ENCODE results near the gene THAP12. TPM values are rescaled to one million over a fixed set of nuclear protein-coding genes. Genes with fewer than 3 reads are reported as not detected.

THAP12 gene
- total and polyA plus RNA-seq, 10 of the 15 experiments (the other 5 are each of a cell fraction or from before 2014, with no cell fraction given), result 12.6 to 45.6 (median 22.3) TPM

GRCh38 chr11:76391811-76392475, 11.0 kb upstream of the THAP12 start:
- Histone ChIP-seq H3K4me2 (ENCODE audit: control insufficient read depth, insufficient read depth) (no peak overlapping the region), H3K36me3 (ENCODE audit: control insufficient read depth in 2 of 2, insufficient read depth in 2 of 2, low read length in 1 of 2) (no peaks in the 10 kb centered on the region), H3K9me3 (replicated peaks; ENCODE audit: control insufficient read depth, insufficient read depth, low read length) (no peaks in the 10 kb centered on the region), H3K9ac (ENCODE audit: control insufficient read depth, insufficient read depth, low read length) (no peak overlapping the region), H4K20me1 (ENCODE audit: control insufficient read depth, insufficient read depth) (no peaks in the 10 kb centered on the region), H3K27me3 (replicated peaks in 1 of 2; ENCODE audit: control insufficient read depth in 2 of 2, insufficient read depth in 2 of 2, low read length in 1 of 2) (no peaks in the 10 kb centered on the region), H2AFZ (ENCODE audit: control insufficient read depth, low read depth, low read length) (no peak overlapping the region), H3K4me1 (ENCODE audit: control insufficient read depth, insufficient read depth, low read length) (no peaks in the 10 kb centered on the region), H3K27ac (ENCODE audit: control insufficient read depth, insufficient read depth) (no peak overlapping the region), H3K79me2 (ENCODE audit: control insufficient read depth, insufficient read depth, low read length) (no peaks in the 10 kb centered on the region), H3K4me3 (no peak overlapping the region)
- intact Hi-C loops (cut with micrococcal nuclease; ENCODE audit: unreplicated experiment), result no loop called here
- ChIA-PET SMC1A (ENCODE audit: uncharacterized antibody, unreplicated experiment) (interaction anchor here (1.1 kb wide), 1 partner anchor 51 kb away, joined by 3 read pairs; no protein-coding TSS in a partner anchor), POLR2A (no interaction called here), CTCF (no interaction called here), RAD21 (ENCODE audit: unreplicated experiment) (no interaction called here)
- no peak for TF ChIP-seq PBX3 (IDR thresholded peaks at IDR 0.05; ENCODE audit: insufficient replicate concordance, low read depth, low read length)
- no TSS peak for BruUV-seq (replicated peaks)
- in situ Hi-C loops (cut with MboI), result no loop called here
- no peak for FAIRE-seq
- no peak for ATAC-seq
- WGBS (ENCODE audit: insufficient coverage, insufficient replicate concordance, low lambda C conversion rate, missing lambda C conversion rate), result 69% methylated on average over 7 of the region's 7 CpGs
- DNase-seq (ENCODE audit: low read depth, low spot score), result no peak

GRCh38 chr11:76391021-76391420, 10.1 kb upstream of the THAP12 start:
- Histone ChIP-seq H3K27me3 (replicated peaks in 1 of 2; ENCODE audit: control insufficient read depth in 2 of 2, insufficient read depth in 2 of 2, low read length in 1 of 2) (no peaks in the 10 kb centered on the region), H3K4me2 (ENCODE audit: control insufficient read depth, insufficient read depth) (no peak overlapping the region), H3K27ac (ENCODE audit: control insufficient read depth, insufficient read depth) (no peak overlapping the region), H3K79me2 (ENCODE audit: control insufficient read depth, insufficient read depth, low read length) (no peaks in the 10 kb centered on the region), H2AFZ (ENCODE audit: control insufficient read depth, low read depth, low read length) (no peak overlapping the region), H3K36me3 (ENCODE audit: control insufficient read depth in 2 of 2, insufficient read depth in 2 of 2, low read length in 1 of 2) (no peaks in the 10 kb centered on the region), H4K20me1 (ENCODE audit: control insufficient read depth, insufficient read depth) (no peaks in the 10 kb centered on the region), H3K4me1 (ENCODE audit: control insufficient read depth, insufficient read depth, low read length) (no peaks in the 10 kb centered on the region), H3K4me3 (no peak overlapping the region), H3K9me3 (replicated peaks; ENCODE audit: control insufficient read depth, insufficient read depth, low read length) (no peaks in the 10 kb centered on the region), H3K9ac (ENCODE audit: control insufficient read depth, insufficient read depth, low read length) (no peak overlapping the region)
- DNase-seq (ENCODE audit: low read depth, low spot score) (no peak), ATAC-seq (no peak), FAIRE-seq (no peak)
- intact Hi-C loops (cut with micrococcal nuclease; ENCODE audit: unreplicated experiment), result no loop called here
- ChIA-PET CTCF (interaction anchor here (1.6 kb wide), 1 partner anchor 9 kb away, joined by 7 read pairs; the partner anchor contains the start of genes GVQW3 and THAP12), SMC1A (ENCODE audit: uncharacterized antibody, unreplicated experiment) (no interaction called here), RAD21 (ENCODE audit: unreplicated experiment) (no interaction called here), POLR2A (no interaction called here)
- no TSS peak for BruUV-seq (replicated peaks)
- 42% methylated on average over 6 of the region's 6 CpGs for WGBS (ENCODE audit: insufficient coverage, insufficient replicate concordance, low lambda C conversion rate, missing lambda C conversion rate)
- in situ Hi-C loops (cut with MboI), result no loop called here
- no peak for TF ChIP-seq RAD51 (IDR thresholded peaks at IDR 0.05)
- TF ChIP-seq KLF5 (IDR thresholded peaks at IDR 0.05; ENCODE audit: partially characterized antibody), result no peak
- TF ChIP-seq E4F1 (IDR thresholded peaks at IDR 0.05; ENCODE audit: borderline replicate concordance, partially characterized antibody), result no peak
- TF ChIP-seq NFYA (IDR thresholded peaks at IDR 0.05; ENCODE audit: borderline replicate concordance, low read depth, low read length), result no peak
- TF ChIP-seq SMC3 (IDR thresholded peaks at IDR 0.05; ENCODE audit: borderline replicate concordance, low read length), result no peak
- TF ChIP-seq SREBF1 (IDR thresholded peaks at IDR 0.05; ENCODE audit: low read length), result no peak
- no peak for TF ChIP-seq STAT3 (IDR thresholded peaks at IDR 0.05; ENCODE audit: low read depth, low read length)
- no peak for TF ChIP-seq TARDBP (IDR thresholded peaks at IDR 0.05; ENCODE audit: borderline replicate concordance)

Measured in GM12878 (cell line).